SK-N-DZ (cell line): ENCODE data around the gene TNRC18.
"Not testable (repeated sequence)": the region's sequence is repeated elsewhere in the genome, so short reads cannot be mapped to it uniquely, and the experiment has no call there.

Experiments used
- DNase-seq: peaks from one replicate; pipeline ENCODE4 v3.0.0-alpha.2; 2015; ENCODE audit warnings: low spot score

Gene TNRC18

DNA sequence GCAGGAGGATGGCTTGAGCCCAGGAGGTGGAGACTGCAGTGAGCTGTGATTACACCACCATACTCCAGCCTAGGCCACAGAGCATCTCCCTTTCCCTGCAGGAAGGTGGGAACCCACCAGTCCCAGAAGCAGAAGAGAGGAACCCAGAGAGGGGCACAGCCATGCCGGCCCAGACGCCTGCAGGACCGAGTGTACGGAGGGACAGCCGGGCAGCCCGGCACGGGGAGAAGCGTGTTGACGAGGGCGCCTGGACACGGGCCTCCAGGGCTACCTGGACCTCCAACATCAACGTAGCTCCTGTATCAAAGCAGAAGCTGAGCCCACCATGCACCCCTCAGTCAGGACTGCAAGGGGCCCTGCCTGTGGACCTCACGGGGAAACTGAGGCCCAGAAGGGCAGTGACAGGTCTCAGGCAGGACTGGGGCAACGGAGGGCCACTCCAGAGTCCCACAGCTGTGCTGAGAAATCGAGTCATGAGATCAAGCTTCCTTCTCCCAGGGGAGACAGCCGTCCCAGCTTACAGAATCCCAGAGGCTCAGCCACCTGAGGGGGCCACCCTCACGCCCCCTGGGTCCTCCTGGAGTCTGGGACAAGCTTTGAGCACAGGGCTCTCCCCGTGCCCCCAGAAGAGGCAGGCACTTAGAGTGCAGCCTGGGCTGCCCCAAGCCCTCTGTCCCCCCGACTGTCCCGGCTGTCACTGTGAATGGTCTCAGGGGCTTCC, 43.1 kb downstream of the TNRC18 start:
- DNase-seq, result no peak

DNA sequence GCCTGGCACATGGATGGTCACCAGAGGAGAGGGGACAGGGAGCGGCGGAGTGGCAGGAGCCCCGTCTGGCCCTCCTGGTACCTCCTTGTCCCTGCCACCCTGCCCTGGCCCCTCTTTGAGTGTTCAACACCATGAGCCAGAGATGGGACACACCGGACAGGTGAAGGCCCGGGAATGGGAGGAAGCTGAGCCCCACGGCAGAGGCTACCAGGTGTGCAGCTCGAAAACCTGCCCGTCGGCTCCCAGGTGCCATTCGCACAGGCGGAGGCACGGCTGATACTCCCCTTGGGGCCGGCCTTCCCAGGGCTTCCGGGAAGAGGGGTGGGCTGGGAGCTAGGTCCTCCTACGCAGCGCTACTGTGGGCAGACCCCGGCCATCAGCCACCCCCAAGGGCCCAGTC, 44.1 kb downstream of the TNRC18 start:
- no peak for DNase-seq

DNA sequence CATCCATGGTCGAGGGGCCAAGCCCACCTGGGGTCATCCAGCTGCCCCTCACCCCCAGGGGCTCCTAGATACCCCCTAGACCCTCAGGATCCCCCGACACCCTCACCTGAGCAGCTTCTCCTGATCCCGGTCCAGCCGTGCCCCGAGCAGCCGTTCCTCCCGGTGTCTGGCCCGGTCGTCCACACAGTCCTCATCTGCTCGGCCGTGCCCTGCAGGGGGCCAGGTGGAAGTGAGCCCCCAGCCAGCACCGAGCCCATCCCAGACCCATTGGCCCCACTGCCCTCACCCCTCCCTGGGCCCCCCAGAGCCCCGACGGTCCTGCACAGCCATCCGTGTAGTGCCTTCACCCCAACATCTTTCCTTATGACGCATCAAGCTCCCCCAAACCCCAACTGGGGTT, 45.8 kb downstream of the TNRC18 start:
- DNase-seq, result no peak

DNA sequence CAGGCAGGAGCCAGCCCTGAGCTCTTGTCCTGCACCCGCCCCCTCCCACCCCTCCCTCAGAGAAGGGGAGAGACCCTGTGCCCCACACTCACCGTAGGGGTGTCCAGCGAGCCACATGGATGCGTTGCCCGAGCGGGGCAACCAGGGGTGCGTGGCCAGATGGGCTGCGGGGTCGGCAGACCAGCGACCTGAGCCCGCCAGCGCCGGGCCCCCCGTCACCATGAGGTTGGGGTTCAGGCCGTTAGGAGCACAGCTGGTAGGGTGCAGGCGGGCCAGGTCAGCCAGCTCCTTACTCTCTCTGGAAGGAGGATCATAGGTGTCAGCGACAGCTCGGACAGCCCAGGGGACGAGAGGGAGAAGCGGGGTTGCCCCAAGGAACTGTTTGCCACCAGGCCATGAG, 46.4 kb downstream of the TNRC18 start:
- no peak for DNase-seq

DNA sequence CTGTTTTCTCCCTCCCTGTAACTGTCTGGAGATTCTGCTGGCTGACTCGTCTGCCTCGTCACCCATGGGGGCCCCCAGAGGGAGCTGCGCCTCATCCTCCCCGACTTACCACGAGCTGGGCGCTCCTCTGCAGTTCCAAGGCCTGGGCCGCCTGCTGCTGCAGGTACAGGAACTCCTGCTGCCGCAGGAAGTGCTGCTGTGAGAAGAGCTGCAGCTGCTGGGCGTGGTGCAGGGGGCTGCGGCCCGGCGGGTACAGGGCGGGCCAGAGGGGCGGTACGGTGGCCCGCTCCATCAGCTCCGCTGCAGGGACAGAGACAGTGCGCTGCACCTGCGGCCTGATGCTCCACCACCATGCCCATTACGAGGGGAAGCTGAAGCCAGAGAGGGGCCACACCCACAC, 47.7 kb downstream of the TNRC18 start:
- DNase-seq, result no peak

DNA sequence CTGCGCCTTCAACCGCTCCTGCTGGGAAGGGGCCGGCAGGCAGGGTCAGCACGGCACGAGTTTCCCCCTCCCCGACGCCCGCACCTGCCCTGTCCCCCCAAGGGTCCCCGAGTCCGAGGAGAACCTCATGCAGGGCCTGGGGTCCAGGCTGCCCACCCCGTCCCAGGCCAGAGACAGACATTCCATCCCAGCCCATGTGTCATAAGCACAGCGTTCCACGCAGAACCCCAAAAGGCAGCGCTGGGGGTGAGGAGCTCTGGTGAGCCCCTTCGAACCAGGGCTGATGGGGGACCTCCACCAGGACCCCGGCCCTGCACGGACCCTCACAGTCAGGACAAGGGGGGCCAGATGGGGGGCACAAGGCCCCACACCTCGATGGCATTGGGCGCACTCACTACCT, 49.2 kb downstream of the TNRC18 start:
- no peak for DNase-seq

DNA sequence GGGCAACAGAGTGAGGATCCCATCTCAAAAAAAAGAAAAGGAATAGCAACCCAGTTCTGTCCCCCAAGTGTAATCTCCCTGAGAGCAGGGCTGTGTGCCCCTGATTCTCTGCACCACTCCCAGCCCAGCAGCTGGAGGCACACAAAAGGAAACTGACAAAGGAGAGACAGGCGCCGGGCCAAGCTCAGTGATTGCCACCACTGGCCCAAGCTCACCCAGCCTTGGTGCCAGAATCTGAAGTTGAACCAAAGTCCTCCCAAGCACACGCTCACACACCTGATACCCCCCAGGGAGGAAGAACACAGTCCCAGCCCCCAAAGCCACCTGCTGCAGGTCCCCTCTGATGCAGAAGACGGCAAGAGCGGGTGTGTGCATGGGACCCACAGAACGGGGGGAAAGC, 50.3 kb downstream of the TNRC18 start:
- DNase-seq, result no peak

DNA sequence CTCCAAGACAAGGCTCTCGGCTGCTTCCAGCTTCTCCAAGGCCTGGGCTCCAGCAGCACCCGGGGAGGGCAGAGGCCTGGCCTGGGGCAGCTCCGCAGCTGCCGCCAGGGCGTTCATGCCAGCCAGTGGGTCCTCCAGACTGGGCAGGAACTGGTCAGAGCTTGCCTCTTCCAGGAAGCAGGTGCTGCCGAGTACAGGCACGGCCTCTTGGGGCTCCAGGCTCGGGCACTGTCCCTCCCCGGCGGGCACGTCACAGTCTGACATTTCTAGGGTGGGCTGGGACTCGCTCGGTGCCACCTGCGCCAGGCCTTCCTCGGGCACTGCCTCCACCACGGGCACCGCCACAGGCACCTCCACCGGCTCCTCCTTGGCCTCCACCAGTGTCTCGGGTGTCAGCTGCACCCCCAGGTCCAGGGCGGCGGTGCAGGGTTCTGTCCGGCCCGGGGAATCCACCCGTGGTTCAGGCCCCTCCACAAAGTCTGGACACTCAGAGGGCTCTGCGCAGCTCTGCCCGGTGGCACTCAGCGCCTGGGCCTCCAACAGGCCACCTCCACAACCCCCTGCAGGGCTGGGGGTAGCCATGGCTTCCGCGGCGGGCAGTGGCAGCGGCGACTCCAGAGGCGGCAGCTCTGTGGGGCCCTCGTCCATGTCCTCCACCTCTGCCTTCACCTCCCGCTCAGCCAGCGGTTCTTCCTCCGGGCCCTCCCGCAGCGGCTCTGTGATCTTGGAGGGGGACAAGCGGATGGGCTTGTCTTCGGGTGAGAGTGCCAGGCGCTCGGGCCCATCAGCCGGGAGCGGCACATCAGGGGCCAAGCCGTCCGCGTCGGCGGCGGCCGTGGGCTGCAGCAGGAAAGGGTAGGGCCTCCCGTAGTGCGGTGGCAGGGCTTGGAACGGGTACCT, 52.9 kb downstream of the TNRC18 start:
- no peak for DNase-seq

DNA sequence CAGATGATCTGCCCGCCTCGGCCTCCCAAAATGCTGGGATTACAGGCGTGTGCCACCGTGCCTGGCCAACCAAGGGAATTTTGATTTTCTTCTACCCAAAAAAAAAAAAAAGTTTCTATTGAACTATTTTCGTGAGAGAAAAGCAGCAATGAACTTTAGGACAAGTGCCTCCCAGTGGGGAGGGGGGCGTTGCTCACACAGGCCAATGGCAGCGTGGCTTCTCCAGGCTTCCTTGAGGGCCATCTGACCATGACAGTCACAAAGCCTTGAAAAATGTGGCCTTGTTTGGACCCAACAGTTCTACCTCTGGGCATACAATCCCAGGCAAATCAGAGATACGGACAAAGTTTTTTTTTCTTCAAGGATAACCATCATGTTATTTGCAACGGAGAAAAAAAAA, 56.0 kb downstream of the TNRC18 start:
- DNase-seq, result no peak

DNA sequence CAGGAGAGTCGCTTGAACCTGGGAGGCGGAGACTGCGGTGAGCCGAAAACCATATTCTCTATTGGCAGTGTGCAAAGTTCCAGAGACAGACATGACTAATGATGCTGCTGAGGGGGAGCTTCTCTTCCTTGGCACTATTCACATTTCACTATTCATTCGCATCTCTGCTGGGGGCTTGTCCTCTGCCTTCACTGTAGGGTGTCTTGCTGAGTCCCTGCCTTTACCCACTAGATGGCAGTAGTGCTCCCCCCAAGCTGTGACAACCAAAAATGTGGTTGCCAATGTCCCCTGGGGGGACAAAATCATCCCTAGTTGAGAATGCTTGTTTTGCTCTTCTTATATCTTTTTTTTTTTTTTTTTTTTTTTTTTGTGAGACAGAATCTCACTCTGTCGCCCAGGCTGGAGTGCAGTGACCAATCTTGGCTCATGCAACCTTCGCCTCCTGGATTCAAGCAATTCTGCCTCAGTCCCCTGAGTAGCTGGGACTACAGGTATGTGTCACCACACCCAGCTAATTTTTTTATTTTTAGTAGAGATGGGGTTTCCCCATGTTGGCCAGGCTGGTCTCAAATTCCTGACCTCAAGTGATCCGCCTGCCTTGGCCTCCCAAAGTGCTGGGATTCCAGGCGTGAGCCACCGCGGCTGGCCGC, 57.5 kb downstream of the TNRC18 start:
- peak; percentile 78 for DNase-seq

DNA sequence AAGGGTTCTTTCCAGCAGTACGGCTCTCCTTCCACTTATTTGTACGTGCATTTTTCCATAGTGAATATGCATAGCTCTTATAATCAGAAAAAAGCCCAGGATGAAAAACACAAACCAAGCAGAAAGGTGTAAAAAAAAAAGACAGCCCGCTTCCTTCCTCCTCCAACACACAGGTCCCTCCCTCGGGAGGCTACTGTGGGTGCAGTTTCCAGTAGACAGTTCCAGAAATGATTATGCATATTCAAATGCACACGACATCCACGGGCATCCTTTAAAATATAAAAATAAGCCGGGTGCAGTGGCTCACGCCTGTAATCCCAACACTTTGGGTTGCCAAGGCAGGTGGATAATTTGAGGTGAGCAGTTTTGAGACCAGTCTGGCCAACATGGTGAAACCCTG, 59.9 kb downstream of the TNRC18 start:
- no peak for DNase-seq

DNA sequence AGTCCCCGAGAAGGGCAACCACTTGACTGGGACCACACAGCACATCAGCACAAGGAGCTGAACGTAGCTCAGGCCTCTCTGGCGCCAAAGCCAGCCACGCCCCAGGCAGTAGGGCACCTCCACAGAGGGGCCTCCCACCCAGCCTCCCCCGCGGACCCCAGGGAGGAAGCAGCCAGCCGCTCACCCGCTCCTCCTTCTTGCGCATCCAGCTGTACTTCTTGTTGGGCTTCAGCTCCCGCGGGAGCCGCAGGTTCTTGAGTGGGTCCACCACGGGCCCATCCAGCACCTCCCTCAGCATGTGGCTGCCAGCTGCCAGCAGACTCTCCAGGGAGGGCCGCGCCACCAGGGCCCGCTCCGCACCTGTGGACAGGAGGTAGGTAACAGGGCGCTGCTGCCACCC, 61.2 kb downstream of the TNRC18 start:
- no peak for DNase-seq

DNA sequence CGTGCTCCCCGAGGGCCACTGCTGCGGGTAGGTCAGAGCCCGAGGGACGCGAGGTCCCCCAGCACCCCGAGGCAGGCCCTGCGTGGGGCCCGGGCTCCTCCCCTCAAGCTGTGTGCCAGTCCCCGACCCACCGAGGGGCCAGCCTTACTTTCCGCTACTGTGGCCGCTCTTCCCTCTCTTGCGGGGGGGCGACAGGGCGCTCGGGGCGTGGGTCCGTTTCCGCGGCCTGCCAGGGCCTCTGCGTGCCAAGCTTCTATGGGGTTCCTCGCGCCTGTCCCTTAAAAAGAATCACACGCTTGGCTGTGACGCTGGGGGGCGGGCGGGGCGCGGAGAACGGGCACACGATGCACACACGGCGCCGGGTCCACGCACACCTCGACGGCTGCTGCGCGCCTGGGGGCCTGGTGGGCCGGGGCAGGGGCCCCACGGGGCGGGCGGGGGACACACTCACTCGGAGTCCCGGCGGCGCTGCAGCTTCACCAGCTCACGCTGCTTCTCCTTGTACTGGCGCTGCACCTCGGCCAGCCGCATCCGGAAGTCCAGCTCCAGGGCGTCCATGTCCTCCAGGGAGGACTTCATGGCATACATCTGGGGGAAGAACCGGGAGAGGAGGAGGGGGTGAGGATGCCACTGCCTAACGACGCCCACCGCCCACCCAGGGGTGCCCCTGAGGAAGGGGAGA, 62.0 kb downstream of the TNRC18 start:
- no peak for DNase-seq

DNA sequence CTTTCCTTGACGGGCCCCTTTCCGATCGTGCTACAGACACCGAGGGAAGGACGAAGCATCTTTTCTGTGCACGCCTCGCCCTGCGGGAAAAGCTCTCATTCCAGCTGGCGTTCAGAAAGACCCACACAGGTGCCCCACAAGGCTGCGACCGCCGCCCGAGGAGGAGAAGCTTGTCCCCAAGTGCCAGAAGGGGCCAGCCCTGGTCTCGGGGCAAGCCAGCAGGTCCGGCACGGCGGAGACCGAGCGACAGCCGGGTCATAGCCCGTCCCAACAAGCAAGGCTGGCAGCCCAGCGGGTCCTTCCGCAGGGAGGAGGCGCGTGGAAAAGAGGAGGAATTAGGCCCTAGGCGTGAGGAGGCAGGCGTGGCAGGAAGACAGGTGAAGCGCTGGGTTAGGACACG, 62.7 kb downstream of the TNRC18 start:
- no peak for DNase-seq

DNA sequence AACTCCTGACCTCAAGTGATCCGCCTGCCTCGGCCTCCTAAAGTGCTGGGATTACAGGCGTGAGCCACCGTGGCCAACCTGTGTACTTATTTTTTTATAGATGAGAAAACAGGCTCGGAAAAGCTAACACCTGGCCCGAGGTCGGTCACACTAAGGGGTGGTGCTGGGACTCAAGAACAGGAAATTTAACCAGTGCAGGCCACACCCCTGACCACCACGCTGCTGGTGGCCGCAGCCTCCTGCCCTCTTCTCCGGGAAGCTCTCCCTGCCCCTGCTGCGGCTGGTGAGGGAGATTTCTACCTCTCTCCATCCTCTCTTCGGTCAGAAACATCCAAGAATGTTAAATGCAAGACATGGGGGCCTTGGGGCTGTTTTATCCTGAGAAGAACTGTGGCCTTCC, 63.2 kb downstream of the TNRC18 start:
- DNase-seq, result no peak

DNA sequence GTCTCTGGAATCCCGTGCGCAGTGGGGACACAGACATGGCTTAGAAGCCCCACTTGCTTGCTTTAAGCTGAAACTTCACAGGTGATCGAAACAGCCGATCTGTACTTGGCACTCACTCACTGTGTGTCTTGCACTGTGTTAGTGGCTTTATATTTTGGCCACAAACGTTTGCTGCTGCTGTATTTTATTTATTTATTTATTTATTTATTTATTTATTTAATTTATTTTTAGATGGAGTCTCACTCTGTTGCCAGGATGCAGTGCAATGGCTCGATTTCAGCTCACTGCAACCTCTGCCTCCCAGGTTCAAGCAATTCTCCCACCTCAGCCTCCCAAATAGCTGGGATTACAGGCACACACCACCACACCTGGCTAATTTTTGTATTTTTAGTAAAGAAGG, 63.6 kb downstream of the TNRC18 start:
- DNase-seq, result not testable (repeated sequence)

DNA sequence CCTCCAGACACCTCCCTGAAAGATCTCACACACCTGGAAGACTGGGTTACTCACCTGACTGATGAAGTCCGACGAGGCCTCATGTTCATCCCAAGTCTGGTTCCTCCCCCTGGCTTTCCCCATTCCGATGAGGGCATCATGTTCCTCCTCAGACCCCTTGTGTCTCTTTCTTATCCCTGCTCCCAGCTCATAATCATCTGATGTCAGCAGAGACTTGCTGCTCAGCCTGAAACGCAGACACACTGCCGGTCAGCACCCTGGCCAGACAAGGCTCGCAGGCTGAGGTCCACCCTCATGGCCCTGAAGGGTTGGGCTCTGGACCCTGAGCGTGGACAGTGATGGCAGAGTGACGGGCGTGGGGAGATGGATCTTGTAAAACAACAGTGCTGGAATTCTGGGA, 64.3 kb downstream of the TNRC18 start:
- no peak for DNase-seq

DNA sequence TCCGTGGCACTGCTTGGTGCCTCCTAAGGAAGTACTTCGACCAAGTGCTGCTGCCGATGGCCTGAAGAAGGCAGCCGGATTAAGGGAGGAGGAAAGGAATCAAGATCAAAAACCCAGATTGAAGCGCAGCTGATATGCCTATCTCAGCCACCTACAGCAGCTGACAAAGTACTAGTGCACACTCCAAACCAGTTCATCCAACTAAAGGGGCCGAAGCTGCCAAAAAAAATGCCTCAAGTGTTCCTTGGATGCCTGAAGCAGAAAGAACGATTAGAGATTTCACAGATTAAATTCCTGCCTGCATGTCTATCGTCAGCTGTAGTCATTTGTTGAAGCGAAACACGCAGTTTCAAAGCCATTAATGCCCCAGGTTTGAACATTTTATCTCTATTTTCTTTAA, 65.7 kb downstream of the TNRC18 start:
- DNase-seq, result no peak

DNA sequence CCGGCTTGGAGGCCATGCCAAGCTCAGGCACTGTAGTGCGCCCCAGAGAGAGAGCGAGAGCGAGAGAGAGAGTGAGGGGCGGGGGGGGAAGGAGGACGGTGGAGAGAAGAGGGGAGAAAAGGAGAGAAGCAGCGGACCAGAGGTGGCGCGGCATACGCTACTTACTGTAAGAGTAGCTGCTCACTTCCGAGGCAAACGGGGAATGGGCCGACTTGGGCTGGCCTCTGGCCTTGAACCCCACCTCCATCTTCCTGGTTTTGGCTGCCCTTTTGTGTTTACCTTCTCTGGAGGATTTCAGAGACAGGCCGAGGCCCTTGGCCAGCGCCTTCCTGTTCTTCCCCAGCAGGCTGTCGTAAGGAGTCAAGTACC, 66.9 kb downstream of the TNRC18 start:
- no peak for DNase-seq

DNA sequence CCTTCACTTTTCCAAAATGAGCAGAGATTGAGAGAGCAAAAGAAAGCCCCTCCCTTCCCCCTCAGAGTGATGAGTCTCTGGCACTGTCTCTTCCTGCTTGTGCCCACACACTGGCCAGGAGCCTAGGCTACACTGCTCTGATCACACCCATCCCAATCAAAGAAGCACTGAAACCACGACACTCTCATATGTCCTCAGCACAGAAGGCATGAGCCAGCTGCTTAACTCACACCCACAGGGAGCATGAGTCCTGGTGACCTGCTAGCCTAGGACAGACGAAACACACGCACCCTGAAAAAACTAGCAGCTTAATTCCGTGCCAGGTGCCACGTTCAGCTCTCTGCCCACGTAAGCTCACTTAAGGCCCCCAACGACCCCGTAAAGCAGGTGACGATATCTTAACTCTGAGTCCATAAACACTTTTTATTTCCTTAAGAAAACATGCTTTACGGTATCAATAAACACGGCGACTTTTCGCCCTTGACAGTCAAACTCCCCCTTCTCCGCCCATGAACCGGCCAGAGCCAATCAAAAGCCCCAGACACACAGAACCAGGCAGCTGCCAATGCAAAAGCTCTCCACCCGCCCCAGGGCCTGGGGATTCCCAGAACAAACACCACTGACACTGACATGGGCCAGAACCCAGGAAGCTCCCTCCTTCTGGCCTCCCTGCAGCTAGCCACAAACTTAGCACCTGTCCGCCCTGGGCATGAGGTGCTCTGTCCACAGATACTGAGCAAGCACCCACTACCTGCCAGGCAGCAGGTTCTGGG, 69.0 kb downstream of the TNRC18 start:
- peak; percentile 32 for DNase-seq

DNA sequence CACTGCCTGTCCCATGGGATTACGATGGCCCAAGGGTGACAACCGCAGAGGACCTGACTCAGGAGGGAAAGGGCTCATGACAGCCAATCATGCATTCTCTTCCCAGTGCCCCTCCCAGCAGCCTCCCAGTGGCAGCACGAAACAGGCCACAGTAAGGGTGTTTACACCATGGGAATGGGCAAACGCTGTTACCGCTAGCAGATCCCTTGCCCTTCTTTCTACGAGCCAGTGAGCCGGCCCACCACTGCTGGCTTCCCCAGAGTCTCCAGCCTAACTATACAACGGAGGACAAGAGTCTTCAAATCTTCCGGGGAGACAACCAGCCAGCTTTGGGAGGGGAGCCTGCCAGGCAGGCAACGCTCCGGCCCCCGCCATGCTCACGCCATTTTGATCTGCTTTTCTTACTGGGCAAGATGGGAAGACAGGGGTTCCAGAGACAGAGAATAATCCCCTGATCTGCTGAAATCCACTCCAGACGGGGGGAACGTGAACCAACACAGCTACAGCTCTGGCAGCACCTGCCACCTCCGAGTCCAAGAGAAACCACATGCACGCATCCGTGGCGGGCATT, 71.1 kb downstream of the TNRC18 start:
- DNase-seq, result no peak
